Endothelial cell of umbilical vein (primary cell): ENCODE measurements around the gene PNKP. TPM values are rescaled to one million over a fixed set of nuclear protein-coding genes. Genes with fewer than 3 reads are reported as not detected.

ENCODE experiments used
- BruUV-seq: library from RNA; stranded (reverse); fragments of 400-500 nt; replicated peaks from 2 replicates; lab custom pipeline; 2021; lab: Mats Ljungman, UMichigan
- CTCF ChIA-PET: fragments of 300-600, 350-600 bp; sonication (Branson Sonifier 250); formaldehyde crosslinking; loops from one replicate; lab custom pipeline; 2021; ENCODE audit warnings: antibody characterized with exemption, inconsistent platforms; lab: Charles Lee
- POLR2A ChIA-PET: fragments of 300-600, 350-600 bp; sonication (Branson Sonifier 250); formaldehyde crosslinking; loops from one replicate; lab custom pipeline; 2021; ENCODE audit warnings: antibody characterized with exemption, inconsistent platforms; lab: Charles Lee
- DNase-seq: peaks from one replicate; pipeline ENCODE4 v3.0.0-alpha.2; 2011; ENCODE audit warnings: low read depth, low spot score
- FAIRE-seq: peaks from 2 replicates; lab custom pipeline; 2011; peaks lifted over from hg19 to GRCh38; lab: Jason Lieb, UNC
- H2AFZ ChIP-seq: 2 replicates; pipeline ENCODE4 v1.6.0; 2012; ENCODE audit warnings: low read depth, low read length, control low read depth, inconsistent platforms
- H3K27ac ChIP-seq: 2 replicates; pipeline ENCODE4 v1.5.1; 2011; ENCODE audit warnings: low read depth, mild to moderate bottlenecking, control low read depth, low read length, moderate library complexity; ENCODE audit not compliant: insufficient read depth
- H3K27me3 ChIP-seq, 2 experiments: 2 replicates each; pipeline versions ENCODE4 v1.6.0 to v1.6.1; 2011; ENCODE audit warnings: low read length in 2 of 2, mixed read lengths in 1 of 2; ENCODE audit not compliant: control insufficient read depth in 2 of 2, insufficient read depth in 2 of 2
- H3K36me3 ChIP-seq, 2 experiments: 2 replicates in 1 of 2; 3 replicates in 1 of 2; pipeline ENCODE4 v1.5.1; 2011; ENCODE audit warnings: low read length in 2 of 2, mild to moderate bottlenecking in 1 of 2, moderate library complexity in 1 of 2; ENCODE audit not compliant: control insufficient read depth in 2 of 2, insufficient read depth in 2 of 2; ENCODE audit errors: extremely low read depth in 1 of 2
- H3K4me1 ChIP-seq: 3 replicates; pipeline ENCODE4 v1.5.1; 2011; ENCODE audit warnings: mild to moderate bottlenecking, low read length; ENCODE audit not compliant: control insufficient read depth, insufficient read depth; ENCODE audit errors: extremely low read depth
- H3K4me2 ChIP-seq: 2 replicates; pipeline ENCODE4 v1.6.1; 2011; ENCODE audit warnings: low read length, control low read depth, mixed read lengths; ENCODE audit not compliant: insufficient read depth
- H3K4me3 ChIP-seq, 3 experiments: fragments of 200-600 bp in 1 of 3; sonication (generic), shearing (Covaris generic) in 1 of 3; replicated peaks in 1 of 3; 2 replicates each; pipeline ENCODE4 v1.5.1; 2011 to 2016; ENCODE audit warnings: control low read depth in 3 of 3, low read length in 3 of 3, mild to moderate bottlenecking in 2 of 3, inconsistent platforms in 1 of 3, low read depth in 1 of 3, moderate library complexity in 1 of 3; ENCODE audit not compliant: insufficient read depth in 1 of 3
- H3K79me2 ChIP-seq: 2 replicates; pipeline ENCODE4 v1.6.0; 2012; ENCODE audit warnings: low read length, inconsistent platforms; ENCODE audit not compliant: control insufficient read depth, insufficient read depth
- H3K9ac ChIP-seq: replicated peaks from 2 replicates; pipeline ENCODE3; 2011; ENCODE audit warnings: low read length, control low read depth; ENCODE audit not compliant: insufficient read depth; ENCODE audit errors: extremely low read depth
- H3K9me1 ChIP-seq: replicated peaks from 3 replicates; pipeline ENCODE4 v1.6.0; 2011; ENCODE audit warnings: mild to moderate bottlenecking, low read length; ENCODE audit not compliant: control insufficient read depth, insufficient read depth; ENCODE audit errors: extremely low read depth
- H3K9me3 ChIP-seq: replicated peaks from 2 replicates; pipeline ENCODE4 v1.5.1; 2012; ENCODE audit warnings: low read length, inconsistent platforms; ENCODE audit not compliant: control insufficient read depth, insufficient read depth
- H4K20me1 ChIP-seq: replicated peaks from 2 replicates; pipeline ENCODE3; 2011; ENCODE audit warnings: mild to moderate bottlenecking, low read length; ENCODE audit not compliant: control insufficient read depth, insufficient read depth; ENCODE audit errors: extremely low read depth
- EZH2 ChIP-seq: IDR thresholded peaks from 2 replicates; pipeline ENCODE4 v1.6.1; 2012; ENCODE audit warnings: borderline replicate concordance, low read depth, mild to moderate bottlenecking, moderate library complexity, low read length, inconsistent platforms; ENCODE audit not compliant: severe bottlenecking
- FOS ChIP-seq: IDR thresholded peaks from 2 replicates; pipeline ENCODE4 v1.6.1; 2011; ENCODE audit warnings: mild to moderate bottlenecking, low read length, moderate library complexity, borderline replicate concordance; ENCODE audit not compliant: insufficient read depth
- GATA2 ChIP-seq: IDR thresholded peaks from 2 replicates; pipeline ENCODE4 v1.7.0; 2011; ENCODE audit warnings: low read depth, mild to moderate bottlenecking, moderate library complexity, mixed read lengths, low read length; ENCODE audit not compliant: insufficient read length, insufficient read depth
- JUN ChIP-seq: IDR thresholded peaks from 2 replicates; pipeline ENCODE4 v1.6.1; 2011; ENCODE audit warnings: borderline replicate concordance, low read depth; ENCODE audit not compliant: insufficient read length, insufficient read depth
- MYC ChIP-seq: IDR thresholded peaks from one replicate; pipeline ENCODE4 v1.6.1; 2011; ENCODE audit warnings: mild to moderate bottlenecking, low read depth, low read length
- POLR2A ChIP-seq: IDR thresholded peaks from 2 replicates; pipeline ENCODE4 v1.6.1; 2012; ENCODE audit warnings: low read depth, mild to moderate bottlenecking, control low read depth, low read length
- POLR2AphosphoS5 ChIP-seq: IDR thresholded peaks from 2 replicates; pipeline ENCODE4 v1.6.1; 2012; ENCODE audit warnings: low read depth, mild to moderate bottlenecking, control low read depth, low read length, moderate library complexity; ENCODE audit not compliant: insufficient read depth
- dilution Hi-C: fragments of 300-500 bp; cut with MboI; formaldehyde crosslinking; loops from one replicate; pipeline ENCODE4 v1.15.0; 2019; ENCODE audit warnings: low sequenced_read_pairs; ENCODE audit not compliant: extremely low pct_ligation_motif_present
- intact Hi-C: fragments of 100-400 bp; cut with micrococcal nuclease; formaldehyde crosslinking; loops from one replicate; pipeline ENCODE4 v1.10.0; 2022
- polyA plus RNA-seq, 4 experiments: library from polyadenylated mRNA; depleted of rRNA in 3 of 4; stranded (reverse) in 3 of 4; unstranded in 1 of 4; fragments of >200 nt; gene quantifications; 2 replicates each; pipeline versions ENCODE4 v1.2.1 to v1.2.3, GENCODE V29; 2011 to 2012; ENCODE audit warnings: missing spikeins in 1 of 4
- total RNA-seq: library from RNA; stranded (reverse); gene quantifications from 2 replicates; pipeline ENCODE4 v1.2.3, GENCODE V29; 2021
- TF ChIP-seq, protein P1 (sequence below), 2 donors: IDR thresholded peaks; 1 replicate in 1 of 2; 2 replicates in 1 of 2; pipeline ENCODE4 v1.5.1; 2011; ENCODE audit warnings: low read length in 2 of 2, mild to moderate bottlenecking in 2 of 2, moderate library complexity in 2 of 2, control low read depth in 1 of 2, inconsistent platforms in 1 of 2, low read depth in 1 of 2; ENCODE audit not compliant: insufficient read depth in 1 of 2; ENCODE audit errors: extremely low read depth in 1 of 2
- TF ChIP-seq, protein P2 (sequence below): IDR thresholded peaks from 2 replicates; pipeline ENCODE4 v1.6.1; 2011; ENCODE audit not compliant: insufficient read depth, insufficient read length

PNKP gene
- total and polyA plus RNA-seq, 2 donors (not counting 3 experiments of a cell fraction or from before 2014, with no cell fraction given) = 39.4 to 112 TPM

GRCh38 chr19:49837009-49837310 is 30.4 kb downstream of the PNKP start:
- Histone ChIP-seq H3K4me3 (no peak overlapping the region), H3K4me1 (peaks cover 8% of the 10 kb centered on the region), H3K4me2 (no peak overlapping the region), H4K20me1 (no peaks in the 10 kb centered on the region), H3K79me2 (no peaks in the 10 kb centered on the region), H3K27ac (no peak overlapping the region), H2AFZ (no peak overlapping the region), H3K9me1 (no peaks in the 10 kb centered on the region), H3K9ac (no peak overlapping the region), H3K27me3 (no peaks in the 10 kb centered on the region), H3K9me3 (no peaks in the 10 kb centered on the region), H3K36me3 (peaks cover 6 to 49% of the 10 kb centered on the region in 2 experiments)
- ChIA-PET CTCF (no interaction called here), POLR2A (no interaction called here)
- FAIRE-seq = no peak
- BruUV-seq = no TSS peak
- dilution Hi-C loops = no loop called here
- DNase-seq = no peak
- TF ChIP-seq POLR2AphosphoS5 (no peak), JUN (no peak), MYC (no peak), EZH2 (no peak), POLR2A (no peak), FOS (no peak), GATA2 (no peak)
- TF ChIP-seq, protein P1, sequence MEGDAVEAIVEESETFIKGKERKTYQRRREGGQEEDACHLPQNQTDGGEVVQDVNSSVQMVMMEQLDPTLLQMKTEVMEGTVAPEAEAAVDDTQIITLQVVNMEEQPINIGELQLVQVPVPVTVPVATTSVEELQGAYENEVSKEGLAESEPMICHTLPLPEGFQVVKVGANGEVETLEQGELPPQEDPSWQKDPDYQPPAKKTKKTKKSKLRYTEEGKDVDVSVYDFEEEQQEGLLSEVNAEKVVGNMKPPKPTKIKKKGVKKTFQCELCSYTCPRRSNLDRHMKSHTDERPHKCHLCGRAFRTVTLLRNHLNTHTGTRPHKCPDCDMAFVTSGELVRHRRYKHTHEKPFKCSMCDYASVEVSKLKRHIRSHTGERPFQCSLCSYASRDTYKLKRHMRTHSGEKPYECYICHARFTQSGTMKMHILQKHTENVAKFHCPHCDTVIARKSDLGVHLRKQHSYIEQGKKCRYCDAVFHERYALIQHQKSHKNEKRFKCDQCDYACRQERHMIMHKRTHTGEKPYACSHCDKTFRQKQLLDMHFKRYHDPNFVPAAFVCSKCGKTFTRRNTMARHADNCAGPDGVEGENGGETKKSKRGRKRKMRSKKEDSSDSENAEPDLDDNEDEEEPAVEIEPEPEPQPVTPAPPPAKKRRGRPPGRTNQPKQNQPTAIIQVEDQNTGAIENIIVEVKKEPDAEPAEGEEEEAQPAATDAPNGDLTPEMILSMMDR (IDR thresholded peaks at IDR 0.05; ENCODE audit: extremely low read depth in 1 of 2, insufficient read depth in 1 of 2, low read depth in 1 of 2, low read length in 2 of 2) = no peak
- TF ChIP-seq, protein P2, sequence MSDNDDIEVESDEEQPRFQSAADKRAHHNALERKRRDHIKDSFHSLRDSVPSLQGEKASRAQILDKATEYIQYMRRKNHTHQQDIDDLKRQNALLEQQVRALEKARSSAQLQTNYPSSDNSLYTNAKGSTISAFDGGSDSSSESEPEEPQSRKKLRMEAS = no peak
- intact Hi-C loops = no loop called here
